ENCODE measurements around the gene TTLL6. TPM values are rescaled to one million over a fixed set of nuclear protein-coding genes. Genes with fewer than 3 reads are reported as not detected.

Gene TTLL6
- total RNA-seq, 1 experiment from 2014 or later = 2.4 TPM

DNA sequence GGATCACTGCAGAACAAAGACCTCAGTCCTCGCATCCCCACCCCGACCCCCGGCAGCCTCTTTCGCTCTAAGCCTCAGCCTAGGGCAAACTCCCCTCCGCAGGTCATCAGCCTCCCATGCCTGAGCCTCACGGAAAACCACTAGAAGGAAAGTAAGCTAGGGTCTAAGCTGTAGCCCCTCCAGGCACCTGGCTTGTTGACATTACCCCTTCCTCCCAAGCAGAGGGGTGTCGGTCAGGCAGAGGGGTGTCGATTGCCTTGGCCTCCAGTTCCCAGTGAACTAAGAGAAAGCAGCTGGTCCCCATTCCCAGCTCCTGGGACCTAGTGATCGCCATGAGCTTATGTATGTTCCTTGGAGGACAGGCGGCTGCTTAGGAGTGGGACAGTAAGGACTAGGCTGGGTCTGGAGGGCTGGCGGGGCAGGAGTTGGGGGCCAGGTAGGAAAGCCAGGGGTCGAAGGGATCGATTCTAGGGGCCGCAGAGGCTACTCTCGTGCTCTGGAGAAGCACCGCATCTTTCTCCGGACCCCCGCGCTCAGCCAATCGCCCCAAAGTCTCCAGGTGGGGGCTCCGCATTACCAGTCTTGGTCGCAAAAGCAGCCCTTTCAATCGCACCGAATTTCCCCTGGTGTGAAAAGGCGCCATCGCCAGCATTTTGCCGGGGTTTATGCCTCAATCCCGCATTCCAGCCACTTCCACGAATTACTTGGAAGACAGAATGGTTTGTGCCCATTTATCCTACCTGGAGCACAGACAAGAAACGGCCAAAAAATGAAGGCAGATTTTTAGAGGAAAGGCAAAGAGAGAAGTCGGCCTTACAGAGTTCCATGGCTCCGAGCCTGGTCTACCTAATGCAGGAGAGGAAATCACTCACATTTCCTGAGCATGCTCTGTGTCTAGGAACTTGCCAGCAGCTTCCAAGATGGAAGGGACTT, 67.1 kb downstream of the TTLL6 start:
- no peak overlapping the region for H3K18ac ChIP-seq (ENCODE audit: insufficient read length, low read depth, low read length)
- TF ChIP-seq, protein P1, sequence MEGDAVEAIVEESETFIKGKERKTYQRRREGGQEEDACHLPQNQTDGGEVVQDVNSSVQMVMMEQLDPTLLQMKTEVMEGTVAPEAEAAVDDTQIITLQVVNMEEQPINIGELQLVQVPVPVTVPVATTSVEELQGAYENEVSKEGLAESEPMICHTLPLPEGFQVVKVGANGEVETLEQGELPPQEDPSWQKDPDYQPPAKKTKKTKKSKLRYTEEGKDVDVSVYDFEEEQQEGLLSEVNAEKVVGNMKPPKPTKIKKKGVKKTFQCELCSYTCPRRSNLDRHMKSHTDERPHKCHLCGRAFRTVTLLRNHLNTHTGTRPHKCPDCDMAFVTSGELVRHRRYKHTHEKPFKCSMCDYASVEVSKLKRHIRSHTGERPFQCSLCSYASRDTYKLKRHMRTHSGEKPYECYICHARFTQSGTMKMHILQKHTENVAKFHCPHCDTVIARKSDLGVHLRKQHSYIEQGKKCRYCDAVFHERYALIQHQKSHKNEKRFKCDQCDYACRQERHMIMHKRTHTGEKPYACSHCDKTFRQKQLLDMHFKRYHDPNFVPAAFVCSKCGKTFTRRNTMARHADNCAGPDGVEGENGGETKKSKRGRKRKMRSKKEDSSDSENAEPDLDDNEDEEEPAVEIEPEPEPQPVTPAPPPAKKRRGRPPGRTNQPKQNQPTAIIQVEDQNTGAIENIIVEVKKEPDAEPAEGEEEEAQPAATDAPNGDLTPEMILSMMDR (conservative IDR thresholded peaks at IDR 0.05) = no peak
- H4K5ac ChIP-seq (ENCODE audit: insufficient read length, low read depth, low read length) = no peak overlapping the region
- H2BK120ac ChIP-seq (ENCODE audit: low read depth, low read length, poor library complexity, severe bottlenecking) = no peak overlapping the region
- no peak overlapping the region for H2BK15ac ChIP-seq (ENCODE audit: low read depth, low read length)
- H4K91ac ChIP-seq (ENCODE audit: insufficient read length, low read depth, low read length) = no peak overlapping the region
- no peak overlapping the region for H4K8ac ChIP-seq (replicated peaks; ENCODE audit: insufficient read length, low read depth, low read length)
- no peak overlapping the region for H2BK5ac ChIP-seq (ENCODE audit: insufficient read length, low read length)
- H3K4me2 ChIP-seq (ENCODE audit: insufficient read depth, insufficient read length, low read length) = no peak overlapping the region
- Mint-ChIP-seq H3K36me3 (ENCODE audit: insufficient read depth in 1 of 3, low read depth in 3 of 3) (no peaks in the 10 kb centered on the region; a peak in 1 of 7 replicates), H3K27me3 (ENCODE audit: low read depth) (peaks cover 100% of the 10 kb centered on the region), H3K27ac (no peak overlapping the region), H3K4me3 (peak overlapping the region in 1 of 2 experiments; percentile 17; a peak in 1 of 5 replicates), H3K9me3 (peaks cover 0 to 5% of the 10 kb centered on the region in 2 experiments; a peak in 2 of 5 replicates), H3K4me1 (peaks cover 8 to 18% of the 10 kb centered on the region in 2 experiments; a peak in 3 of 4 replicates)
- no peaks in the 10 kb centered on the region for H3K79me2 ChIP-seq (ENCODE audit: insufficient read depth, low read length)
- peak; percentile 64 for DNase-seq
- H3K4ac ChIP-seq (ENCODE audit: low read depth, low read length) = no peak overlapping the region
- H3K14ac ChIP-seq (ENCODE audit: insufficient read depth, low read length) = no peak overlapping the region; the same call in 1 of the 2 replicates
- no peak overlapping the region for H3K27ac ChIP-seq (ENCODE audit: insufficient read length, low read depth, low read length)
- peaks cover 98% of the 10 kb centered on the region for H3K27me3 ChIP-seq (ENCODE audit: insufficient read depth, low read length)
- H3K56ac ChIP-seq (ENCODE audit: insufficient read length, low read depth, low read length) = no peak overlapping the region
- WGBS (ENCODE audit: extremely low coverage, insufficient read length, low lambda C conversion rate) = no CpG with 5 or more reads among the region's 32 CpGs
- no peaks in the 10 kb centered on the region for H3K4me1 ChIP-seq (ENCODE audit: insufficient read depth, low read length)
- H3K79me1 ChIP-seq (ENCODE audit: insufficient read depth, low read depth, low read length, poor library complexity, severe bottlenecking) = no peaks in the 10 kb centered on the region
- H3T11ph ChIP-seq (ENCODE audit: low read length) = no peak overlapping the region
- no peaks in the 10 kb centered on the region for H4K20me1 ChIP-seq (ENCODE audit: control insufficient read depth, insufficient read depth, insufficient read length)
- no peak overlapping the region for H2BK12ac ChIP-seq (ENCODE audit: insufficient read length, low read depth, low read length)
- no peak overlapping the region for H2BK20ac ChIP-seq (ENCODE audit: low read depth, low read length, poor library complexity, severe bottlenecking)
- no peak overlapping the region for H3K23ac ChIP-seq (ENCODE audit: insufficient read length, low read depth, low read length)
- H3K9ac ChIP-seq (ENCODE audit: extremely low read depth, insufficient read length, low read length) = no peak overlapping the region
- H3K23me2 ChIP-seq (ENCODE audit: insufficient read length, low read depth, low read length, poor library complexity, severe bottlenecking) = no peaks in the 10 kb centered on the region
- no peak overlapping the region for H2AFZ ChIP-seq (ENCODE audit: low read length)
- H3K9me3 ChIP-seq (ENCODE audit: control insufficient read depth, low read depth, low read length) = no peaks in the 10 kb centered on the region
- H2AK5ac ChIP-seq (ENCODE audit: insufficient read length, low read length) = no peak overlapping the region

Measured in H9 (cell line).